ENCODE data around the gene ADAMTS8.

DNA sequence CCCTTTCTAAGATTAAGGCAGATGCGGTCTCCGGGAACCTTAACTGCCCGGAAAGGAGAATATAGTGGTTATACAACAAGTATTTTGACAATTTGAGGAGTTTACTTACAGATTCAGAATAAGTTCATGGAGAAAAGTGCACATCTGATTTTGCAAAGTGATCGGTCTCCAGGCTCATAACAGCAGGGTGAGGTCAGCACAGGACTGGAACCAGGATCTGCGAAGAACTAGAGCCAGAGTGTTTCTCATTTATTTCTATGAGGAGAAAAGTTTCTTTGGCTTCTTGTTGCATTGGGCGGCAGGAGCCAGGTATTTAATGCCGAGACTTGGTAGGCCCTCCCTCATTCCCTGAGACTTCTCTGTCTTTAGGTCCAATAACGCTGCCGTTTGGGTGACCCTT, 23.8 kb upstream of the ADAMTS8 start:
- TF ChIP-seq POLR2AphosphoS5 (IDR thresholded peaks at IDR 0.05; ENCODE audit: borderline replicate concordance, low read depth, low read length) (no peak), FOXP2 (optimal IDR thresholded peaks at IDR 0.05; ENCODE audit: control extremely low read depth, extremely low read length, insufficient read depth) (no peak)
